HG02970 (cell line): Measurements from ENCODE around the gene KRTAP4-7.
"Not testable (repeated sequence)": the region's sequence is repeated elsewhere in the genome, so short reads cannot be mapped to it uniquely, and the experiment has no call there.

ENCODE experiments used
- ATAC-seq: cut with Tn5 transposase; IDR thresholded peaks from one replicate; pipeline ENCODE4 v1.9.1; 2021; ENCODE audit warnings: mild to moderate bottlenecking, moderate library complexity, moderate number of reproducible peaks; ENCODE audit not compliant: unreplicated experiment, low FRiP score

KRTAP4-7 gene

DNA sequence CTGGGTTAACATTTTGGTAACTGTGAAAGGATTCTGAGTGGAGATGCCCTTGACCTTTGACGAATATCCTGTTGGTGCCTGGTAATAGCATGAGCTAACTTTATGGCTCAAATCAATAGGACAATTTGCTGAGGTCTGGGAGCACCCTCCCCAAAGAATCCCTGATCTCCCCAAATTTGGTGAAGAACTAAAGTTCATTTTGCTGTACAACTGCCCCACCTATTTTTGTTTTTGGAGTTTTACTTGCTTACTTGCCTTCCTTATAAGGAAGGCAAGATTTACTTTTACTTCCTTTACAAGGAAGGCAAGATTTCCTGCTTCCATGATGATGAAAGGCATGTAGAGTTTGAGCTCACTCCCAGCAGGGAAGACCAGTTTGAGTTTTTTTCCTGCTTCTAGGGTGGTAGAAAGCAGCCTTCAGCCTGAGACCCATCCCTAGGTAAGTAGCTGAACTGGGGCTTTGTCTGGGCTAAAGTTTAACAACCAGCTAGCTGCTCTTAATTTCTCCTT is 24.0 kb downstream of the KRTAP4-7 start:
- no peak for ATAC-seq

GRCh38 chr17:41108728-41109386 is 24.9 kb downstream of the KRTAP4-7 start:
- not testable (repeated sequence) for ATAC-seq

GRCh38 chr17:41111151-41111885 is 27.4 kb downstream of the KRTAP4-7 start:
- ATAC-seq = no peak

DNA sequence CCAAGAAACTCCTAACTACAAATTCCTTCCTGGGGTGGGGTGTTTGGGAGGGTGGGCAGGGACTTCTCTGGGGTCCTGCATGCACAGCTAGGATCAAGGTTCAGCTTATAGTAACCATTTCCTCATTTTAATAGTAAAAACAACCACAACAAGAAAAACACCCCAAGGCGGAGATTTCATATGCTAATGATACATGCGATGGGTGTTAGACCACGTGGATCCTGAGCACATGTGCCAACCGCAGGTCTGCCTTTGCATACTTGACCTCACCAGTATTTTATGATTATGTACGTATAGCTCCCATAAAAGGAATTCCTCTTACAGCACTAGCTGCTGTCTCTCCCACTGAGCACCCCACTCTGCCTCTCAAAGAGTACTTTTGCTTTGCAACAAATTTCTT is 32.3 kb downstream of the KRTAP4-7 start:
- ATAC-seq = no peak

GRCh38 chr17:41117846-41118386 is 34.0 kb downstream of the KRTAP4-7 start, which contains the start of gene KRTAP4-11:
KRTAP4-11 (minus strand) TSS chr17:41118373; CDS start chr17:41118315, 58 bp downstream.
- not testable (repeated sequence) for ATAC-seq

DNA sequence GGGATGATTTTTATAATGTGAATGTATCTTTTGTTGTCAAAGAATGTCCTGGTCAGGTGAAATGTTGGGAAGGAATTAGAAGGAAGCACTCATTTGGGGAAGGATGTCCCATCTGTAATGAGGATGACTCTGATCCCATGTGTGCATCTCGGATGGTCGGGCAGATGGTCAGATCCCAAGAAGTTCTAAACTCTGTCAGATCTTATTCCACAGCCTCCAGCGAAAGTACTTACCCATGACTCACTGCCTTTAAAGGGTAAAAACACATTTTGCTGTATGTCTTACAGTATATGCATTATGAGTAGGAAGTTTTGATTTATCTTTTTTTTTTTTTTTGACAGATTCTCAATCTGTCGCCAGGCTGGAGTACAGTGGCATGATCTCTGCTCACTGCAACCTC is 34.8 kb downstream of the KRTAP4-7 start:
- no peak for ATAC-seq

- ATAC-seq = not testable (repeated sequence)
Observed at GRCh38 chr17:41119696-41120690, 36.0 kb downstream of the KRTAP4-7 start.

DNA sequence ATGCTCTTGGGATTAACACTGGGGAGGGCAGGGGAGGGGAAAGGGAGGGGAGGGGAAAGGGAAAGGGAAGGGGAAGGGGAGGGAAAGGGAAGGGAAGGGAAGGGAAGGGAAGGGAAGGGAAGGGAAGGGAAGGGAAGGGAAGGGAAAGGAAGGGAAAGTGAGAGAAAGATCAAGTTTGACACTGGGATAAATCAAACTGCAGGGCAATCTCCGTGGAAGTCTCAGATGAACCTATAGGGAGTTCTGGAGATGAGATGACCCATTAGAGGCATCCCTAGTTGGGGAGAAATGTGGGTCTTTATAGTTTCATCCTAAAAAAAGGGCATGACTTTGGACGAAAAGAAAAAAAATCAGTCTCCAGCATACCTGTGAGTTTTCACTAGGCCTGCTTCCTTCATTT is 37.8 kb downstream of the KRTAP4-7 start:
- no peak for ATAC-seq

DNA sequence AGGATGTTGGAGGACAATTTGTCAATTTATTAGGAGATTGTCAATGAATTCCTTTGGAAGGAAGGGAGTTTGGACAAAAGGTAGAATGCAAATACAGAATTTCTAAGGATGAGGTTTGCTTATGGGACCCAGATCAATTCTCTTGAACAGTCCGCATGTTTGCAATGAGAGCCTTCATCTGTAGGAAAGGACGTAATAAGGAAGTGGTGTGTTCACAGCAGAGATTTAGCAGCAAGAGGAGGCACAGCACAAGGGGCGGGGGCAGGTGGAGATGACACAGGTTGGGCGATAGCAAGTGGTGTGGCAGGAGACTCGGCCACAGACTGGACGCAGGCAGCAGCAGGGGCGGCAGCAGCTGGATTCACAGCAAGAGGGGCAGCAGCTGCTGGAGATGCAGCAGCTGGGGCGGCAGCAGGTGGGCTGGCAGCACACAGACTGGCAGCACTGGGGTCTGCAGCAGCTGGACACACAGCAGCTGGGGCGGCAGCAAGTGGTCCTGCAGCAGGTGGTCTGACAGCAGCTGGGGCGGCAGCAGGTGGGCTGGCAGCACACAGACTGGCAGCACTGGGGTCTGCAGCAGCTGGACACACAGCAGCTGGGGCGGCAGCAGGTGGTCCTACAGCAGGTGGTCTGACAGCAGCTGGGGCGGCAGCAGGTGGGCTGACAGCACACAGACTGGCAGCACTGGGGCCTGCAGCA is 39.5 kb downstream of the KRTAP4-7 start:
- not testable (repeated sequence) for ATAC-seq

- ATAC-seq = not testable (repeated sequence)
Observed at GRCh38 chr17:41123991-41124371, 40.0 kb downstream of the KRTAP4-7 start, which contains the start of gene KRTAP4-12. KRTAP4-12 (minus strand) TSS chr17:41124182; CDS start chr17:41124122, 60 bp downstream.

DNA sequence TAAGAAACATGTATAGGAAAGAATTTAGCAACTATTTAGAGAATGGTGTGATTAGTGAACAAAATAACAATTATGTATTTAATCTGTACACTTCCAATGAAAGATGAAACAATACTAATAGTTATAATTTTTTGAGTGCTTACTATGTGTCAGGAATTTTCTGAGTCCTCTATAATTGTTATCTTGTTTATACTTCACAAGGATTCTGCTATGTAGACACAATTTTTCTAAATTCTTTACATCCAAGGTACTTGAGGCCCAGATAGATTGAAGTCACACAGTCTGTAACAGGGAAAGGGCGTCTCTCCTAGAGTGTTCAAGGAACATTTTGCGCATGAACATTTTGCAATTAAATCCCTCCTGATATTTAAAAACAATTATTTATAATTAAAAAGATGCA is 41.1 kb downstream of the KRTAP4-7 start:
- no peak for ATAC-seq

DNA sequence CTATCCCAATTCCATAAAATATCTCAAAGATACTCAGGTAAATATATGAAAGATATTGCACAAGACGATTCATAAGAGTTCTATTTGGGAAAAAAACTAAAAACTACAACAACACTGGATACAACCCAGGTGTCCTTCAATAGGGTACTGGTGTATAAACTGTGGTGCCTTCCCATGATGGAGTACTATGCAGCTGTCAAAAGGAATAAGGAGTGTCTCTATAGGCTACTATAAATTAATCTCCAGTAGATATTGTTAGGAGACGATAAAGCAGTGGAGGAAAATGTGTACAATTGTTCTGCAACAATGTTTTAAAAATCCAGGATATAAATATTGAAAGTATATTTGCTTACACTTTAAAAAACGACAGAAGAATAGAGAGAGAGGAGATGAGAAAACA is 42.5 kb downstream of the KRTAP4-7 start:
- no peak for ATAC-seq

DNA sequence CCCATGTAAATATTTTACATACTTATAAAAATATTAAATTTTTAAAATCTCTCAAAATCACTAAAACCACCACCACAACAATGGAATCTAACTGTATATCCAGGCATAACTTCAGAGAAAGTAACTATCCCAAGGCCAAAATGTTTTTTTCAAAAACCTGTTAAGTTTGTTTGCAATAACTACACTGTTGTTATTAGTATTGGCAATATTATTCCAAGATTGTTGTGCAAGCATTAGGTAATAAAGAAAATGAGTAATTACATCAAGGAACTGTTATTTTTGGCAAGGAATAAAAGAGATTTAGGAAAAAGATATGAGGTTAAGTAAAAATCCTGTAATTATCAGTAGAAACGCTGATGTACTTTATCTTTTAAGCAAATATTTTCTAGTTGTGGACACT is 43.4 kb downstream of the KRTAP4-7 start:
- no peak for ATAC-seq

GRCh38 chr17:41131979-41132378 is 48.0 kb downstream of the KRTAP4-7 start:
- no peak for ATAC-seq

DNA sequence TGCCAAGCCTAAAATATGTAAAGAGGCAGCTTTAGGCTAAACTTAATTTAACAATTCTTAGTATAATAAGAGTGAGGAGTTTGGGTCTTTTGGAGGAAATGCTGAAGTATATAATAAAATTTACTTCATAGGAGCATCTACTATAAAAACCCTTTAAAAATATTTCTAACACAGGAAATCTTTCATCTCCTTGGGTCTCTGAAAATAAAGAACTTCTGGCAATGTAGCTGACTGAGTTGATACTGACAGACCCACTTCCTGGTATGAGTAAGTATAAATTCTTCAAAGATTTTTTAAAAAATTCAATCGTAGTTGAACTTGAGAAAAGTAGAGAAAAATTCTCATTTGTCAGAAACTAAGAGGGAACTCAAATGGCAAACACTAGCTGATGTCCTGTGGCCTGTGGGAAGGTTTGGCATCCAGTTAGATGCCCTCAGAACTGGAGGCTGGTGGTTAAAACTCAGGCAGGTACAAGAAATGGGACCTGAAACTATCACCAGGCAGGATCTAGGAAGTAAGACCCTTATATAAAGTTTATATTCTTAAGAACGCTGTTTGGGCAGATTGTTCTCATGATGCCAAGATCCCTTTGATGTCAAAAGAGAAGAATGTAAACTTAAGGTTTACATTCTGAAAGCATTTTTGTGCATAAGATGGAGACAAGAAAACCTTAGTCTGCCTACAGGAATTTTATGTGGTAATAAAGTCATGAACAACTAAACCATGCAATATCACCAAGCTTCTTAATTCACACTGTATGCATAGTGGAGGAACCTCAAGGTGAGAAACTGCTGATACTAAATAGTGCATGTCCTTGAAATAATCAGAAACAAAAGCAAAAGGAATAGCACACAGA is 50.2 kb downstream of the KRTAP4-7 start:
- no peak for ATAC-seq
